GM23338 (cell line): ENCODE data around the gene MRAS.

Source experiments
- ETS1 ChIP-seq: IDR thresholded peaks from 2 replicates; pipeline ENCODE4 v1.6.1; 2016; ENCODE audit warnings: antibody characterized with exemption
- JUNB ChIP-seq: IDR thresholded peaks from one replicate; pipeline ENCODE4 v1.6.1; 2016; ENCODE audit warnings: antibody characterized with exemption; ENCODE audit not compliant: unreplicated experiment
- STAT1 ChIP-seq: IDR thresholded peaks from one replicate; pipeline ENCODE4 v1.6.1; 2016; ENCODE audit warnings: antibody characterized with exemption; ENCODE audit not compliant: unreplicated experiment
- TF ChIP-seq, protein P1 (sequence below), 2 experiments: fragments of 200-600 bp in 1 of 2; sonication (generic) in 1 of 2; conservative IDR thresholded peaks; 2 replicates each; pipeline versions ENCODE4 v1.5.1 to v1.6.1; 2016 to 2017; ENCODE audit warnings: antibody characterized with exemption in 2 of 2, low read depth in 2 of 2, mild to moderate bottlenecking in 2 of 2, moderate library complexity in 1 of 2

DNA sequence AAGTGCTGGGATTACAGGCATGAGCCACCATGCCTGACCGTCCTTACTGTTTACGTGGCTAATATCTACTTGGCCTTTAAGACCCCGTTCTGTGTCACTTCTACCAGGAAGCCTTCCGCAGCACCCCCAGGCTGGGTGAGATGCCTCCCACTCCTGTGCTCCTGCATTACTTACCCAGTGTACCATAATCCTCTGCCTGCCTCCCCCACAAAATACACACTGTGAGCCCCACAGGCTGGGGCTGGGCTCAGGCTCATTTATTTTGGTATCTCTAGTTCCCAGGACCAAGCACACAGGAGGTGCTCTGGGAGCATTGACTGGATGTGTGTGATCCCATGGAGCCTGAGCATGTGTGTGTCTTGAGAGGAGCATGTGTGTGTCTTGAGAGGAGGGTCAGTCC is 14.9 kb downstream of the MRAS start:
- TF ChIP-seq STAT1: no peak
- TF ChIP-seq ETS1: no peak
- TF ChIP-seq, protein P1, sequence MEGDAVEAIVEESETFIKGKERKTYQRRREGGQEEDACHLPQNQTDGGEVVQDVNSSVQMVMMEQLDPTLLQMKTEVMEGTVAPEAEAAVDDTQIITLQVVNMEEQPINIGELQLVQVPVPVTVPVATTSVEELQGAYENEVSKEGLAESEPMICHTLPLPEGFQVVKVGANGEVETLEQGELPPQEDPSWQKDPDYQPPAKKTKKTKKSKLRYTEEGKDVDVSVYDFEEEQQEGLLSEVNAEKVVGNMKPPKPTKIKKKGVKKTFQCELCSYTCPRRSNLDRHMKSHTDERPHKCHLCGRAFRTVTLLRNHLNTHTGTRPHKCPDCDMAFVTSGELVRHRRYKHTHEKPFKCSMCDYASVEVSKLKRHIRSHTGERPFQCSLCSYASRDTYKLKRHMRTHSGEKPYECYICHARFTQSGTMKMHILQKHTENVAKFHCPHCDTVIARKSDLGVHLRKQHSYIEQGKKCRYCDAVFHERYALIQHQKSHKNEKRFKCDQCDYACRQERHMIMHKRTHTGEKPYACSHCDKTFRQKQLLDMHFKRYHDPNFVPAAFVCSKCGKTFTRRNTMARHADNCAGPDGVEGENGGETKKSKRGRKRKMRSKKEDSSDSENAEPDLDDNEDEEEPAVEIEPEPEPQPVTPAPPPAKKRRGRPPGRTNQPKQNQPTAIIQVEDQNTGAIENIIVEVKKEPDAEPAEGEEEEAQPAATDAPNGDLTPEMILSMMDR (conservative IDR thresholded peaks at IDR 0.05; ENCODE audit: low read depth in 2 of 2): no peak
- no peak for TF ChIP-seq JUNB
